ENCODE results near the gene GRAMD1B. TPM values are rescaled to one million over a fixed set of nuclear protein-coding genes. Genes with fewer than 3 reads are reported as not detected.

Gene GRAMD1B
- total RNA-seq, 1 experiment from 2014 or later: 1.2 TPM

- ChIA-PET CTCF (interaction anchor here (0.6 kb wide), 1 partner anchor 281 kb away, joined by 4 read pairs; no protein-coding TSS in a partner anchor), POLR2A (no interaction called here)
- Mint-ChIP-seq H3K4me3 (ENCODE audit: unreplicated experiment) (no peak overlapping the region), H3K4me1 (ENCODE audit: low read depth, unreplicated experiment) (no peaks in the 10 kb centered on the region), H3K9me3 (ENCODE audit: unreplicated experiment) (no peaks in the 10 kb centered on the region), H3K27ac (ENCODE audit: unreplicated experiment) (no peak overlapping the region), H3K36me3 (ENCODE audit: insufficient read depth, unreplicated experiment) (no peaks in the 10 kb centered on the region), H3K27me3 (ENCODE audit: insufficient read depth, unreplicated experiment) (peaks cover 29% of the 10 kb centered on the region)
- Histone ChIP-seq H3K9me3 (no peaks in the 10 kb centered on the region), H3K36me3 (ENCODE audit: control insufficient read depth, insufficient read depth, low read length) (no peaks in the 10 kb centered on the region), H3K27me3 (replicated peaks; ENCODE audit: control insufficient read depth, insufficient read depth, low read length) (no peaks in the 10 kb centered on the region), H3K4me3 (ENCODE audit: low read depth, low read length) (no peak overlapping the region), H3K4me1 (no peaks in the 10 kb centered on the region)
- TF ChIP-seq CTCF (IDR thresholded peaks at IDR 0.05; ENCODE audit: insufficient read depth in 1 of 2, low read depth in 1 of 2, low read length in 1 of 2, severe bottlenecking in 1 of 2, unreplicated experiment in 1 of 2): no peak
- intact Hi-C loops (cut with micrococcal nuclease; ENCODE audit: unreplicated experiment): no loop called here
- DNase-seq: no peak
- no TSS peak for BruUV-seq (replicated peaks)
Observed at GRCh38 chr11:123544631-123545375, 114.7 kb downstream of the GRAMD1B start.

GRCh38 chr11:123545726-123546270 is 115.7 kb downstream of the GRAMD1B start:
- ChIA-PET POLR2A (no interaction called here), CTCF (interaction anchor here (0.8 kb wide), 1 partner anchor 31 kb away, joined by 3 read pairs; no protein-coding TSS in a partner anchor)
- intact Hi-C loops (cut with micrococcal nuclease; ENCODE audit: unreplicated experiment): no loop called here
- H3K9me3 Mint-ChIP-seq (ENCODE audit: unreplicated experiment): no peaks in the 10 kb centered on the region
- no peaks in the 10 kb centered on the region for H3K36me3 ChIP-seq (ENCODE audit: control insufficient read depth, insufficient read depth, low read length)
- no peak overlapping the region for H3K4me3 ChIP-seq (ENCODE audit: low read depth, low read length)
- no peaks in the 10 kb centered on the region for H3K4me1 Mint-ChIP-seq (ENCODE audit: low read depth, unreplicated experiment)
- no peaks in the 10 kb centered on the region for H3K4me1 ChIP-seq
- no peak overlapping the region for H3K4me3 Mint-ChIP-seq (ENCODE audit: unreplicated experiment)
- H3K9me3 ChIP-seq: no peaks in the 10 kb centered on the region
- DNase-seq: no peak
- H3K27ac Mint-ChIP-seq (ENCODE audit: unreplicated experiment): no peak overlapping the region
- H3K27me3 Mint-ChIP-seq (ENCODE audit: insufficient read depth, unreplicated experiment): peaks cover 30% of the 10 kb centered on the region
- H3K27me3 ChIP-seq (replicated peaks; ENCODE audit: control insufficient read depth, insufficient read depth, low read length): no peaks in the 10 kb centered on the region
- no peaks in the 10 kb centered on the region for H3K36me3 Mint-ChIP-seq (ENCODE audit: insufficient read depth, unreplicated experiment)
- TF ChIP-seq CTCF (IDR thresholded peaks at IDR 0.05; ENCODE audit: insufficient read depth in 1 of 2, low read depth in 1 of 2, low read length in 1 of 2, severe bottlenecking in 1 of 2, unreplicated experiment in 1 of 2): no peak
- BruUV-seq (replicated peaks): no TSS peak

DNA sequence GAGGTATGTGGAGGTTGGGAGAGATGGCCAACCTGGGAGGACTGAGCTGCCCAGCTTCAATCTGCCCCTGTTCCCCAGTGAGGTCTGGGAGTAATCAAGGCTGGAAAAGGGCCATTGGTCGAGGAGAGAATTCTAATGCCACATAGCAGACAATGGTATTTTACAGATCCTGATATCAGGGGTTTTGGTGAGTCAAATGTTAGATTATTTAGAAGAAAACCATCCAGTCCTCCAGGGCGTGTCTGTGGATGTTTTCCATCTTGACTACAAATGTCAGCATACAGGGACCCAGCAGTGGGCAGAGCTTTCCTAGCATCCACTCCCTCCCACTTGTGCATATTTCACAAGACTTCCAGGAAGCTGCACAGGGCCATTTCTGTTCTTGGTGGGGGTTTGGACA is 116.4 kb downstream of the GRAMD1B start:
- H3K9me3 Mint-ChIP-seq (ENCODE audit: unreplicated experiment): no peaks in the 10 kb centered on the region
- Histone ChIP-seq H3K9me3 (no peaks in the 10 kb centered on the region), H3K27me3 (replicated peaks; ENCODE audit: control insufficient read depth, insufficient read depth, low read length) (no peaks in the 10 kb centered on the region), H3K36me3 (ENCODE audit: control insufficient read depth, insufficient read depth, low read length) (no peaks in the 10 kb centered on the region), H3K4me3 (ENCODE audit: low read depth, low read length) (no peak overlapping the region), H3K4me1 (no peaks in the 10 kb centered on the region)
- H3K27ac Mint-ChIP-seq (ENCODE audit: unreplicated experiment): no peak overlapping the region
- no TSS peak for BruUV-seq (replicated peaks)
- TF ChIP-seq CTCF (IDR thresholded peaks at IDR 0.05; ENCODE audit: insufficient read depth in 1 of 2, low read depth in 1 of 2, low read length in 1 of 2, severe bottlenecking in 1 of 2, unreplicated experiment in 1 of 2): no peak
- DNase-seq: no peak
- H3K4me3 Mint-ChIP-seq (ENCODE audit: unreplicated experiment): no peak overlapping the region
- peaks cover 23% of the 10 kb centered on the region for H3K27me3 Mint-ChIP-seq (ENCODE audit: insufficient read depth, unreplicated experiment)
- no peaks in the 10 kb centered on the region for H3K4me1 Mint-ChIP-seq (ENCODE audit: low read depth, unreplicated experiment)
- intact Hi-C loops (cut with micrococcal nuclease; ENCODE audit: unreplicated experiment): no loop called here
- H3K36me3 Mint-ChIP-seq (ENCODE audit: insufficient read depth, unreplicated experiment): no peaks in the 10 kb centered on the region
- CTCF ChIA-PET: interaction anchor here (0.8 kb wide), 1 partner anchor 30 kb away, joined by 3 read pairs; no protein-coding TSS in a partner anchor
- POLR2A ChIA-PET: no interaction called here

Data from Caco-2 (cell line).